ENCODE measurements around the gene CXCR5.

DNA sequence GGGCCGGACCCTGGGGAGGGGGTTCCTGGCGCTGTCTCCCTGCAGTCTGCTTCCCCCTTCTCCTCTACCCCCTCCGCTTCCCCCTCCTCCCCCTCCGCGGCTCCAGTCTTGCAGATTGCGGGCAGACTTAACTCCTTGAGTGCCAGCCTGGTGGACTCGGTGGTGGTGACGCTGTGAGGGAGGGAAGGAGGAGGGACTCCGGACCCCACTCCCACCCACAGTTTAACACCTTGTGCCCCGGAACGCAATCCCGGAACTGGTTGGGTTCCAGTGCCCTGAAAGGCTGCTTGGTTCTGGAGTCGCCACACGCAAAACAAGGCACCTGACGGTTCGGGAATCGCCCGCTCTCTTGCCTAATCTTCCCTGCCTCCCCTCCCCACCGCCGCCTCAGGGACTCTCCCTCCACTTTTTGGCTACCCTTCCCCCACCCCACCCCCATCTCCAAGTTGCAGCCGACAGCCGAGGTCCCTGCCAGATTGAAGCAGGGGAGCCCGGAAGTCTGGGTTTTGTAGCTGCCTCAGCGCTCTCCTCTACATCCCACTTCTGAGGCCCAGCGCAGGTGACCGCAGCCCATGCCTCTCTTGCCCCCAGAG is 45.9 kb downstream of the CXCR5 start:
- TF ChIP-seq, protein P1, sequence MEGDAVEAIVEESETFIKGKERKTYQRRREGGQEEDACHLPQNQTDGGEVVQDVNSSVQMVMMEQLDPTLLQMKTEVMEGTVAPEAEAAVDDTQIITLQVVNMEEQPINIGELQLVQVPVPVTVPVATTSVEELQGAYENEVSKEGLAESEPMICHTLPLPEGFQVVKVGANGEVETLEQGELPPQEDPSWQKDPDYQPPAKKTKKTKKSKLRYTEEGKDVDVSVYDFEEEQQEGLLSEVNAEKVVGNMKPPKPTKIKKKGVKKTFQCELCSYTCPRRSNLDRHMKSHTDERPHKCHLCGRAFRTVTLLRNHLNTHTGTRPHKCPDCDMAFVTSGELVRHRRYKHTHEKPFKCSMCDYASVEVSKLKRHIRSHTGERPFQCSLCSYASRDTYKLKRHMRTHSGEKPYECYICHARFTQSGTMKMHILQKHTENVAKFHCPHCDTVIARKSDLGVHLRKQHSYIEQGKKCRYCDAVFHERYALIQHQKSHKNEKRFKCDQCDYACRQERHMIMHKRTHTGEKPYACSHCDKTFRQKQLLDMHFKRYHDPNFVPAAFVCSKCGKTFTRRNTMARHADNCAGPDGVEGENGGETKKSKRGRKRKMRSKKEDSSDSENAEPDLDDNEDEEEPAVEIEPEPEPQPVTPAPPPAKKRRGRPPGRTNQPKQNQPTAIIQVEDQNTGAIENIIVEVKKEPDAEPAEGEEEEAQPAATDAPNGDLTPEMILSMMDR (conservative IDR thresholded peaks at IDR 0.05 in 1 of 2, IDR thresholded peaks at IDR 0.05 in 1 of 2; ENCODE audit: low read depth in 1 of 2, low read length in 2 of 2), result no peak
- no peak for TF ChIP-seq EZH2 (IDR thresholded peaks at IDR 0.05; ENCODE audit: low read length, missing control alignments)
